LHCN-M2 (cell line): ENCODE measurements around the gene LUC7L. TPM values are rescaled to one million over a fixed set of nuclear protein-coding genes. Genes with fewer than 3 reads are reported as not detected.
"Not testable (repeated sequence)": the region's sequence is repeated elsewhere in the genome, so short reads cannot be mapped to it uniquely, and the experiment has no call there.

Experiments used
- DNase-seq: peaks from one replicate; pipeline ENCODE4 v3.0.0-alpha.2; 2012; ENCODE audit warnings: low read depth
- polyA plus RNA-seq: library from polyadenylated mRNA; unstranded; fragments of >200 nt; gene quantifications from one replicate; pipeline ENCODE4 v1.2.1, GENCODE V29; 2012; ENCODE audit warnings: missing spikeins
- total RNA-seq: library from RNA; depleted of rRNA; stranded (reverse); fragments of >200 nt; gene quantifications from 2 replicates; pipeline ENCODE4 v1.2.3, GENCODE V29; 2014; rRNA removed

Gene LUC7L
- 51.2 and 56.2 TPM in 2 replicates for total RNA-seq
- polyA plus RNA-seq = 22.5 TPM

- DNase-seq = peak; percentile 81
Observed at GRCh38 chr16:228852-229730, at the start of gene LUC7L. TSS of gene LUC7L (minus strand) at chr16:229449. CDS start at chr16:229339, 110 bp downstream.

GRCh38 chr16:278863-279366 is 49.7 kb upstream of the LUC7L start:
- DNase-seq = peak; percentile 48

DNA sequence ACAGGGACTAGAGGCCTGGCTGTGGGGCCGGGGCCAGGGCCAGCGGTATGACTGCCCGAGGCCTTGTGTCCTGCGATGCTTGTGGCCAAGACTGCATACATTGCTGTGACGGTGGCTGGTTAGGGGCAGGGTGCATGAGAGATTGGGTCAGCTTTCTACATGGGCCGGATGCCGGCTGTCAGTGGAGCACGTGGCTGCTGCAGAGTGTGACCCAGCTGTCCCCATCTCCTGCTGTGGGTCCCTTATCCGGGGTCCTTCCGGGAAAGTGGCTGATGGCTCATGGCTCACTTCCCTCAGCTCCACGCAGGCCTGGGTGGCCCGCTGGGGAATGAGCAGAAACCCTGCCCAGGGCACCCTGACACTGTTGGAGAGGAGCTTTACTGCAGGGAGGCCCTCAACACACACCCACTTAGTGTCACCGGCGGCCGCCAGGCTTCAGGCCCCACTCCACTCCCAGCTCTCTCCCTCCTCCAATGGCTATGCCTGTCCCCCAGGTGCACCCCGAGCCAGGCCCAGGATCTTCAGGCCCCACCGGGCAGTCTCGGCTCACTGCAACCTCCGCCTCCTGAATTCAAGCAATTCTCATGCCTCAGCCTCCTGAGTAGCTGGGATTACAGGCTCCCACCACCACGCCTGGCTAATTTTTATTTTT is 47.3 kb upstream of the LUC7L start:
- no peak for DNase-seq

- DNase-seq = no peak
Observed at GRCh38 chr16:275786-276232, 46.6 kb upstream of the LUC7L start, which contains the start of gene RGS11. TSS of gene RGS11 (minus strand) at chr16:275944. CDS start at chr16:275911, 33 bp downstream.

- no peak for DNase-seq
Observed at GRCh38 chr16:275041-275641, 45.9 kb upstream of the LUC7L start.

DNA sequence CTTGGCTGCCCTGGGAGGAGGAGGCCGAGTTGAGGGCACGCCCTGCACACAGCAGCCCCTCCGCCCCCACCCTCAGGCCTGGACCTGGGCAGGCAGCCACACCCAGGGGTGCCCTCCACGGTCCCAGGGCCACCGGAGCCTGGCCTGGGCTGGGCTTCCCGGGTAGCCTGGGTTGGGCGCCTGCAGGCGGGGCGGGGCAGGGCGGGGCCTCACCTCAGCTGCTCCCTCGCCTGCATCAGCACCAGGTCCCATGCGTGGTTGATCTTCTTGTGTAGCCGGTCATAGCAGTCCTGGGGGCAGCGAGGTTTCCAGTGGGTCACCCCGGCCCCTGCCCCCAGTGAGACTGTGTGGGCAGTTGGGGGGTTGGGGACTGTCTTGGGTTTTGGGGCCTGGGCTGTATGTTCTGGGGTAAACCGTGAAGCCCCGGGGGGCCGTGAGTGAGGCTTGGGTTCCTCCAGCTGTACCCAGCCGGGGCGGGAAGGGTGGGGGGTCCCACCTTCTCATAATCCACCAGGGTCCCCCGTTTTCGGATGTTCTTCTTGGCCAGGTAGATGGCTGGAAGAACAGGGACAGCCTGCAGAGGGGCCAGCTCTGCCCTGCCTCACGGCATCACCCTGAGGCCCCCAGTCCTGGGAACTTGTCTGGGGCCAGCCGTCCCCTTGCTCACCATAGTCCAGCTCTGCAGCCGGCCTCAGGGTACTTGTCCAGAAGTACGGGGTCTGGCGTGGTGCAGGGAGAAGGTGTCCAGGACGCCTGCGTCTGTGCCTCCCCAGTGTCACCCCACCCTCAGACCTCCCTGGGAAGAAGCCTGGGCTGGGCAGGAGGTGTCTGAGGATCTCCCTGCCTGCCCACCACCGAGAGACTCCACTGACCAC is 44.5 kb upstream of the LUC7L start:
- no peak for DNase-seq

- no peak for DNase-seq
Observed at GRCh38 chr16:272633-273546, 43.6 kb upstream of the LUC7L start.

- DNase-seq = no peak
Observed at GRCh38 chr16:270381-271255, 41.4 kb upstream of the LUC7L start.

- DNase-seq = no peak
Observed at GRCh38 chr16:269061-269796, 40.0 kb upstream of the LUC7L start.

DNA sequence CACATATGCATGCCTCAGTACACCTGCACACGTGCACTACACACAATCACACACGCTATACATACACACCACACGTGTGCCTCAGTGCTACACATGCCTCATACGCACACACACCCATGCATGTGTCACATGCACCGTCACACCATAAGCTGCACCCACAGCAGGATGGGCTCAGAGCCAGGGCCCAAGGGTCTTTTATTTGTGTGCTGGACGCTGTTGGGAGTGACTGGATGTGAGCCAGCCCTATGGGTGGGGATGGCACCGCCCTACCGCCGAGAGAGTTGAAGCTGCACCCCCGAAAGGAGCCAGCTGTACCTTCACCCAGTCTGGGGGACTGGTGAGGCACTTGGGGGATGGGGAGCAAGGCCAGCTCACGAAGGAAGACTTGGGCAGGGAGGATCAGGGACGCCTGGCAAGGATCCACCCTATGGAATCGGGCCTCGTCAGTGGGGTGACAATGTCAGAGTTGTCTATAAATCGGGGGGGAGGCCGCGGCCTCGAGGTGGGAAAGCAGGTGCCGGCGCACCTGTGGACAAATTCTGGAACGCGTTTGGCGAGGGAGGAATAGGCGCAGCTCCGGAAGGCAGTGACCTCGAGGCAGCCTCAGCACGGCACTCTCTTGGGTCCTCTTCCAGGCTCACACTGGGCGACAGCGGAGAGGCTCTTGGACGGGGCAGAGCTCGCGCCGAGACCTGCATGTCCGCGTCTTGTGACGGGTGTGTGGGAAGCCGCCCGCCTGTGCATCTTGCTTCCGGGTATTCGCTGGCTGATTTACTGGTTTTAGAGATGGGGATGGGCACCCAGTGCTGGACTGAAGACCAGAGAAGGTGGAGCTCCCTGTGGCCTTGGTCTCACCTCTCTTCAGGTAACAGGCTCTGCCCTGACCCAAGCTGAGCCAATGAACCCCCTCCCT is 39.1 kb upstream of the LUC7L start:
- DNase-seq = no peak

- DNase-seq = not testable (repeated sequence)
Observed at GRCh38 chr16:267562-267961, 38.3 kb upstream of the LUC7L start.

DNA sequence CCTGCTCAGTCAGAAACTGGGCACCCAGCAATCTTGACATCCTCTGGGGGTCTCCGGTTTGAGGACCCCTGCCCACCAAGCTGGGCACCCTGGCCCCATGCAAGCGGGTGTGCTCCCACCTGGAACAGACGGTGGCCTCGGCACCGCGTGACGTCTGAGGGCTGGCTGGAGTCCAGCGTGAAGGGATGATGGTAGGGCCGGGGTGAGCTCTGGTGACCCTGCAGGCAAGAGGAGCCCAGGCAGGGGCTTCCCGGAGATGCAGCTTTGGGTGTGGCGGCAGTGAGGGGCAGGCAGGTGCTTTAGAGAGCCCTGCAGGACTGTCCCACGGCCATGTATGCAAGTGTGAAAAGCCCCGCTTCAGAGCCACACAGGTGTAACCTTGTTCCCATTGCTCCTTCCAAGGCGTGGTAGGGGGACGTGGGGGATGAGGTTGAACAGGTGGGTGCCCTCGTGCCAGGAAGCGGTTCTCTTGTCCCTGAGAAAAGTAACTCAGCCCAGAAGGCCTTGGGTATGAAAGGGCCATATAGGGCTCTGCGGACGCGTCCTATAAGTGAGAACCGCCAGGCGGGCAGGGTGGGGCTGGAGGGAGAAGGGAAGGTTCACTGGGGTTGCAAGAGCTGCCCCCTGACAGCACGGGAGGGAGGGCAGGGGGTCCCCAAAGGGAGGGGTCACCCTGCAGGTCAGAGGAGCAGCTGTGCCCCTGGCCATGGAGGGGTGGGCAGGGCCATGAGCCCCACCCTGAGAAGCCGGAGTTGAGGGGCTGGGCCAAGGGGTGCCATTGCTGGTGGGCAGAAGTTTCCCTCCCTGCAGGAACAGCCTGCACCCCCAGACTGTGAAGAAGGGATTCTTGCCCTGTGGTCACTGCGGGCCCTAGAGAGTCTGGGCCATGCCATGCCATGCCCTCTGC is 37.3 kb upstream of the LUC7L start:
- DNase-seq = no peak

GRCh38 chr16:265711-266110 is 36.5 kb upstream of the LUC7L start:
- peak; percentile 8 for DNase-seq

DNA sequence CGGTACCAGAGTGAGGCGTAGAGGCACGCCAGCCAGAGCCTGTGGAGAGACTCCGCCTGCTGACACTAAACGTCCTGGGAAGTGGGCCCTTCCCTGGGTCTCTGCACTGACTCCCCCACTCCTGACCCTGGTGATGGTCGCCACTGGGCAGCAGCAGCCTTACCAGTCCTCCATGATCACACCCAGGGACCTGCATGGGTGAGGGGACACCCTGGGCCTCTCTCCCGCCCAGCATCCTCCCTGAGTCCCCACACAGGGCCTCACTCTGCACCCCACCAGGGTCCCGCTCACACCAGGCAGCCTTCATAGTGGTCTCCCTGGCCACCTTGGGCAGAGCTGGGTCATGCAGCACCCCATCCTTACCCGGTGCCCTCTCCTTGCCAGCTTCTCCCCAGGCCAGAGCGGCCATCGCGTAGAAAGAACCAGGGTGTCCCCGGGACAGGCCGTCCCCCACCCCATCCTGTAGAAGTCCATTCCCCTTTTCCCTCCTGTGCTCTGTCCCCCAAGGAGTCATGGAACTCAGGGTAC is 35.8 kb upstream of the LUC7L start:
- no peak for DNase-seq

- DNase-seq = no peak
Observed at GRCh38 chr16:264440-264951, 35.2 kb upstream of the LUC7L start.

- no peak for DNase-seq
Observed at GRCh38 chr16:263944-264343, 34.7 kb upstream of the LUC7L start.
